Right cardiac atrium (tissue), 5 donors: ENCODE results near the gene JSRP1. TPM values are rescaled to one million over a fixed set of nuclear protein-coding genes. Genes with fewer than 3 reads are reported as not detected.
A peak's percentile ranks its signal among the peaks of the same experiment; 100 is the strongest.

Experiments used
- ATAC-seq, 2 donors: fragments of 200-7000 bp; cut with Tn5 transposase; one replicate each; pipeline versions ENCODE4 v1.8.0 to v1.9.1; 2020; ENCODE audit warnings: moderate library complexity in 2 of 2, mild to moderate bottlenecking in 1 of 2
- DNase-seq, 3 donors: peaks; one replicate each; pipeline ENCODE4 v3.0.0-alpha.2; 2020
- H3K27ac ChIP-seq: one replicate; pipeline ENCODE4 v1.5.1; 2013; ENCODE audit warnings: mild to moderate bottlenecking, low read length, control low read depth, moderate library complexity
- H3K27me3 ChIP-seq: one replicate; pipeline ENCODE4 v1.6.1; 2013; ENCODE audit not compliant: control insufficient read depth, insufficient read depth
- H3K4me1 ChIP-seq: one replicate; pipeline ENCODE4 v1.6.1; 2013; ENCODE audit warnings: low read length; ENCODE audit not compliant: control insufficient read depth, insufficient read depth
- H3K4me3 ChIP-seq: one replicate; pipeline ENCODE4 v1.5.1; 2013; ENCODE audit warnings: low read length, control low read depth
- H3K9me3 ChIP-seq: one replicate; pipeline ENCODE4 v1.6.1; 2013; ENCODE audit warnings: low read length; ENCODE audit not compliant: control insufficient read depth
- WGBS: extraction: QIAGEN DNeasy Blood & Tissue Kit; methylation state at CpG from one replicate; pipeline ENCODE4 v1.1.7; 2013; 5-methylcytosine and 5-hydroxymethylcytosine counted together
- intact Hi-C, 4 donors: fragments of 100-400 bp; cut with DNase I; formaldehyde crosslinking; loops; one replicate each; pipeline versions ENCODE4 v1.11.0 to v1.14.0; 2022 to 2023
- polyA plus RNA-seq: library from polyadenylated mRNA; stranded (reverse); fragments of 200-250 nt; gene quantifications from one replicate; pipeline ENCODE4 v1.2.3, GENCODE V29; 2013
- total RNA-seq, 4 donors: library from RNA; stranded (reverse); fragmentation: NEBNext Ultra II Directional; extraction: Animal tissue kit (Norgen Biotek cat#: 25700); gene quantifications; one replicate each; pipeline ENCODE4 v1.2.1, GENCODE V29; 2021
- donor health status: healthy with polysubstance abuse.
- donor health status: DM: no; HTN: yes; CAD: no.
- donor health status: DM: no; HTN: no; CAD: no.
- donor health status: DM: no; HTN: yes; CAD: no; lungs with severe emphysema.
- donor health status: DM: yes; HTN: yes; CAD: no.

Gene JSRP1
- total and polyA plus RNA-seq, 5 donors, result 0.75 TPM; not detected in 4

DNA sequence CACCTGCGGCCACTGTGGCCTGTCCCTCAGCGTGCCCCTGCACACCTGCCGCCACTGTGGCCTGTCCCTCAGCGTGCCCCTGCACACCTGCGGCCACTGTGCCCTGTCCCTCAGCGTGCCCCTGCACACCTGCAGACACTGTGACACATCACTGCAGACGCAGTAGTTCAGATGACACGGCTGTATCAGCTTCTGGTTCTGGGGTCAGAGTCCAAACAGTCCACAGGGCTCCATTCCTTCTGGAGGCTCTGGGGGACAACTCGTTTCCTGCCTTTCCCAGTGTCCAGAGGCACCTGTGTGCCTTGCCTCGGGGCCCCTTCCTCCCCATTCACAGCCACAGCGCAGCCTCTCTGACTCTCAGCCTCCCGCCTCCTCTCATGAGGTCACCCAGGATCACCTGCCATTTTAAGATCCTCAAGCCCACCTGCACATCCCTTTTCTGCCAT, 14.1 kb downstream of the JSRP1 start:
- no peak for ATAC-seq
- H3K4me1 ChIP-seq, result peaks cover 22% of the 10 kb centered on the region
- 87% methylated on average over 12 of the region's 12 CpGs for WGBS
- intact Hi-C loops, result no loop called here
- DNase-seq, result peak in 1 of 3 donors; percentile 40
- H3K27me3 ChIP-seq, result no peaks in the 10 kb centered on the region
- H3K9me3 ChIP-seq, result no peaks in the 10 kb centered on the region
- no peak overlapping the region for H3K4me3 ChIP-seq
- no peak overlapping the region for H3K27ac ChIP-seq

DNA sequence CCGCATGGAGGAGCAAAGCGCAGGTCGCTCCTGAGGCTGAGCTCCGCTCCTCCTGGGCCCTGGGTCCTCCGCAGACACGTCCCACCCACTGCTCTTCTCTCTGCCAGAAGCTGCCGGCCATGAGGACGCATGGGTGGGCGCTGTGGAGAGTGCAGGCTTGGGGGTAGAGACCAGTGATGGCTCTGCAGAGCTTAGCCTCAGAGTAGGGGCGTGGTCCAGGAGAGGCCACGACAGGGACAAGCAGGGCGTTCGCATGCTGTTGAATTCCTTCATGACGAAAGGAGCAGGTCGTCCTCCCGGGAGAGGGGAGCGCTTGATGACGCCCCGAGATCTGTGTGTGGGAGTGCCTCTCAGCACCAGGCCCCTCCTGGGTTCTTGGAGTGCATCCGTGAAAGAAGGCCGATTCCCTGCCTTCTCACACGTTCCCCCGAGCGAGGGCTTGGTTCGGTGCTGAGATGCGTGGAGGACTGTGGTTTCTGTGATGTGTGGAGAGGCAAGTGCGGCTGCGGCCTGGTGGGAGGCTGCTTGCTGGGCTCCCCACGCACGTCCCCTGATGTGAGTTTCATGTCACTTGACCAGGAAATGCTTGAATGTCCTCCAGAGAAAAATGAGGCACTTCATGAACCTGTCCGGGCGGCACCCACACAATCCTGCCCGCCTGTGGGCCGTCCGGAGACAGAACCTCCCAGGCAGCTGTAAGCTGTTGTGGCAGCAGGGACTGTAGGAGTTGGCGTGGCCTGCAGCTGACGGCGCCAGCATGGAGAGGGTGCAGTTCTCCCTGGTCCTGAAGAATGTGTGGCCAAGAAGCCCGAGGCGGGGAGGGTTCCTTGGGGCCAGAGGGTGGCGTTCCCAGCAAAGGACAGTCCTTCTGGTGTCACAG, 15.1 kb downstream of the JSRP1 start:
- H3K27me3 ChIP-seq, result no peaks in the 10 kb centered on the region
- ATAC-seq, result no peak
- WGBS, result 68% methylated on average over 41 of the region's 41 CpGs
- intact Hi-C loops, result no loop called here
- no peak overlapping the region for H3K4me3 ChIP-seq
- peaks cover 22% of the 10 kb centered on the region for H3K4me1 ChIP-seq
- no peak overlapping the region for H3K27ac ChIP-seq
- DNase-seq, result peak in 1 of 3 donors; percentile 71
- no peaks in the 10 kb centered on the region for H3K9me3 ChIP-seq

DNA sequence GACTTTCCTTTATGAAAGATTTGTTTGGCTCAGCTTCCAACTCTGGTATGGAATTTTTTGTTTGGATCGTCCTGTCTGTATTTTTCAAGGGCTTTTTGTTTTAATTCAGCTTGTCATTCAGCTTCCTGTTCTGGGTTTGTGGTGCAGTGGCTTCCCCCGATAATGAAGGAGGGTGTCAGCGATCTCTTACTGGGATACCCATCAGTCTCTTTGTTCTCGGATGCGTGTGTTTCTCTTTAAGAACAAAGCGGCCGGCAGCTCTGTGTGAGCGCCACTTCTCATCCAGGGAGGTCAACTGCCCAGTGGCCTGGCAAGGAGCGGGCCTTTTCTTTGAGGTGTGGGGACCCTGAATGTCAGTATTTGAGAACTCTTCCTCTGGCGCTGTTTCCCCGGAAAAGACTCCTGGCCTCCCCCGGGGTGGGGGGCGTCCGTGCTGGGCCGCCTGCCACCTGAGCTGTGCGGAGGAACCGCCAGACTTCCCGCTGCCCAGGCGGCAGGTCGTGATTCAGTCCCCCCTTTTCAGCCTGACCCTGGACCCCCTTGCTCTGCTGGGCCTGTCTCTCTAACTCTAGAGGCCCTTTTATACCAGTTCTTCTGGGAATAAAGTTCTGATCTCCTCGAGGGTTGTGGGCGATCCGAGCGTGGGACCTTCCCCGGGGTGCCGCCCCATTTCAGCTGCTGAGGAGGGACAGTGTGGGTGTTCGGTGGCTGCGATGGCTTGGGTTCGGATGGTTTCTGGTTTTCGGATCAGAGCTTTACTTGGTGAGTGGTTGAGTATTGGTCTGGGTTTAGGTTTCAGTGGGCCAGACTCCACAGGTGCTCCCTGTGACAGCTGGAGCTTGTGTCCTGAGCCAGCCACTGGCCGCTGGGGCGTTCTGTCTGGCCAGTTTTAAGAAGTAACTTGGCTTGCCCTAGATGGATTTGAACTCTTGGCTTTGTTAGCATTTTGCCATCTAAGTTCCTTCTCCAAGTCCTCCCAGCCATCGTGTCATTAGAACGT, 16.1 kb downstream of the JSRP1 start:
- Histone ChIP-seq H3K27ac (peak overlapping the region; percentile 16), H3K4me3 (peak overlapping the region; percentile 50), H3K27me3 (no peaks in the 10 kb centered on the region), H3K9me3 (no peaks in the 10 kb centered on the region), H3K4me1 (peaks cover 22% of the 10 kb centered on the region)
- intact Hi-C loops, result loop anchor here (5.0 to 10.0 kb wide), 5 partner anchors 32 to 87 kb away; partner anchors contain the start of genes LSM7 (in 1 of the 4) and SPPL2B (in 1 of the 4)
- WGBS, result 17% methylated on average over 34 of the region's 34 CpGs
- DNase-seq (peak in 1 of 3 donors; percentile 29), ATAC-seq (peak in 1 of 2 donors; percentile 42)

DNA sequence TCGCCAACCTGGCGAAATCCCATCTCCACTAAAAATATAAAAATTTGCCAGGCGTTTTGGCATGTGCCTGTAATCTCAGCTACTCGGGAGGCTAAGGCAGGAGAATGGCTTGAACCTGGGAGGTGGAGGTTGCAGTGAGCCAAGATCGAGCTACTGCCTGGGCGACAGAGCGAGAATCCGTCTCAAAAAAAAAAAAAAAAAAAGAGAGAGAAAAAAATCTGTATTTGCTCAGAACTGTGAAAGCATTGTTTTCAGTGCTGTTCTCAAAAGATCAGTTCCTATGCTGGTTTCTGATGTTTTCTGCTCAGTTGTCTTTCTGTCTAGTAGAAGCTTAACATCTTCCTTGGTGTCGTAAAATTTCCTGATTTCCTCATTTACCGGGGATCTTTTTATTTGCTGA, 17.0 kb downstream of the JSRP1 start:
- H3K4me1 ChIP-seq, result peaks cover 24% of the 10 kb centered on the region
- intact Hi-C loops, result loop anchor here (5.0 to 10.0 kb wide), 5 partner anchors 33 to 88 kb away; partner anchors contain the start of genes LSM7 (in 1 of the 4) and SPPL2B (in 1 of the 4)
- WGBS, result 60% methylated on average over 10 of the region's 10 CpGs
- no peaks in the 10 kb centered on the region for H3K27me3 ChIP-seq
- DNase-seq (no peak), ATAC-seq (no peak)
- H3K27ac ChIP-seq, result no peak overlapping the region
- no peaks in the 10 kb centered on the region for H3K9me3 ChIP-seq
- no peak overlapping the region for H3K4me3 ChIP-seq

DNA sequence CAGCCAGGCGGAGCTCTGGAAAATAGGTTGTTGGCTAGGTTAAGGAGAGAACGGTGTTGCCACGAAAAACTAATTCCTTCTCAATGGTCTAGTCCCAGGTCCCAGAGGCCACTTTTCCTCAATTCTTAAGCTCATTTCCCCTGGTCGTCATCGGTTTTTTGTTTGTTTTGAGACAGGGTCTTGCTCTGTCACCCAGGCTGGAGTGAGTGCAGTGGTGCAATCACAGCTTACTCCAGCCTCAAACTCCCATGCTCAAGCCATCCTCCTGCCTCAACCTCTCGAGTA, 18.4 kb downstream of the JSRP1 start:
- ATAC-seq (no peak), DNase-seq (no peak)
- Histone ChIP-seq H3K27ac (no peak overlapping the region), H3K27me3 (no peaks in the 10 kb centered on the region), H3K9me3 (no peaks in the 10 kb centered on the region), H3K4me1 (peaks cover 24% of the 10 kb centered on the region), H3K4me3 (no peak overlapping the region)
- WGBS, result 75% methylated on average over 6 of the region's 6 CpGs
- intact Hi-C loops, result loop anchor here (5.0 to 10.0 kb wide), 5 partner anchors 34 to 89 kb away; partner anchors contain the start of genes LSM7 (in 1 of the 4) and SPPL2B (in 1 of the 4)

DNA sequence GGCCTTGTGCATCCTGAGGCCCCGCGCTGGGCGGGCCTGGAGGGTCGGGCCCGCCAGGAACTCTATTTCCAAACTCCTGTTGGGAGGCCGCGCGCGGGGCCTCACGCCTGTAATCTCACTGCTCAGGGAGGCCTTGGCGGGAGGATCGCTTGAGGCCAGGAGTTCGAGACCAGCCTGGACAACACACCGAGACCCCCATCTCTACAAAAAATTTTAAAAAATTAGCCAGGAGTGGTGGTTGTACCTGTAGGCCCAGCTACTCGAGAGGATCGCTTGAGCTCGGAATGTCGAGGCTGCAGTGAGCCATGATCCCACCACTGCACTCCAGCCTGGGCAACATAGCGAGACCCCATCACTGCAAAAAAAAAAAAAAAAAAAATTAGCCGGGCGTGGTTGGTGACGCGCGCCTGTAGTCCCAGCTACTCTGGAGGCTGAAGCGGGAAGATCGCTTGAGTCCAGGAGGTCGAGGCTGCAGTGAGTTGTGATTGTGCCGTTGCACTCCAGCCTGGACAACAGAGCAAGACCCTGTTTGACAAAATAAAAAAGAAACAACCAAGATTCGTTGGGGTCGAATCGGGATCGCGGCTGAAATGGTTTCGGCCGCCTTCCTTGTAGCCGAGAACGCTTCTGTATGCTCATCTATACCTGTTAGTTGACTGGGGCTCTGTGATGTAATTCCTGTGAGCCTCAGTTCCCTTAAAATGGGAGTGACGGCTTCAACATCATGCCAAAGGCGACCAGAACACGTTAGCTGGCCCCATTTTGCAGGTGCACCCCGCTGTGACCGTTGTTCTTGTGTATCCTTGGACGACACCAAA, 19.0 kb downstream of the JSRP1 start:
- WGBS, result 44% methylated on average over 43 of the region's 43 CpGs
- peaks cover 24% of the 10 kb centered on the region for H3K4me1 ChIP-seq

DNA sequence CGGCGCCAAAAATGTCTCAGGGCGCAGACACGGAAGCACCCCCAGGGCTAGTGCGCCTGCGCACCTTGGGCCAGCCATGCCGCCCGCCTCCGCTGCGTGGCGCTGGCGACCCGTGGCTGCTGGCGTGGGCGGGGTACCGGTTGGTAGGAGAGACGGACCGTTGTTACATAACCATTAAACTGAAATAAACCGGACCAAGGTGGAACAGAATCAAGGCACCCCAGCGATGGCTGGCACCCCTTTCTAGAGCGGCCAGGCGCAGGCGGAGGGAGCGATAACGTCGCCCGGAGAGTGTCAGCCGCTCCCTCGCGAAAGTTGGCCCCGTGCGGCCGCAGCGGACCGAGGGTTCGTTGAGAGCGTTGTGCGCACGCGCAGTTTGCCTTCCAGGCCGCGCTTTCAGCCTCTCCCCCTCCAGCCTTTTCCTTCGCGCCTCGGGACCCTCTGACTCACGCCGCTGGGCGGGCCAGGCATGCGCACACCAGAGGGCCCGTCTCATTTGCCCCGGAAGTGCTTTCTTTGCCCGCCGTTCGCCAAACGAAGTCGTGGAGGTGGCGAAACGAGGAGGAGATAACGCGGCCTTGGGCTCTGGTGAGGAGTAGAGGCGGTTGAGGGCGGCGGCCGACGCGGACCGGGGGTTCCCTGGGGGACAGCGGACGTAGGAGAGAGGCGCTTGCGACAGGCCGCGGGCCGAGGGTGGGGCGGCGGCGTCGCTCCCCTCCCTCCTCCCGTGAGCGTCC, 19.7 kb downstream of the JSRP1 start, which contains the start of the genes PLEKHJ1 and SF3A2:
TSS of gene PLEKHJ1 (minus strand) at position 16 of the 737 bp plus-strand sequence. CDS start 81 bp downstream, outside the sequence.
TSS of gene SF3A2 (plus strand) at position 511 of the 737 bp plus-strand sequence. CDS start 6,595 bp downstream, outside the sequence.
- Histone ChIP-seq H3K27ac (peak within 1 kb of the TSS; percentile 97), H3K27me3 (no peaks in the 10 kb centered on the region), H3K4me1 (peaks cover 21% of the 10 kb centered on the region), H3K9me3 (no peaks in the 10 kb centered on the region), H3K4me3 (peak within 1 kb of the TSS; percentile 92)
- intact Hi-C loops, result loop anchor here (5.0 to 10.0 kb wide), 5 partner anchors 36 to 91 kb away; partner anchors contain the start of genes LSM7 (in 1 of the 4) and SPPL2B (in 1 of the 4)
- ATAC-seq, result peak; percentile 90 to 94
- under 1% methylated on average over 80 of the region's 80 CpGs for WGBS
- DNase-seq, result peak; percentile 98 to 99 (median 98)

More for the DNA sequence above, 19.0 kb downstream of the JSRP1 start:
- peak in 1 of 2 donors; percentile 61 for ATAC-seq
- DNase-seq, result no peak
- Histone ChIP-seq H3K9me3 (no peaks in the 10 kb centered on the region), H3K27me3 (no peaks in the 10 kb centered on the region), H3K4me3 (peak overlapping the region; percentile 66), H3K27ac (peak overlapping the region; percentile 97)
- intact Hi-C loops, result loop anchor here (5.0 to 10.0 kb wide), 5 partner anchors 35 to 90 kb away; partner anchors contain the start of genes LSM7 (in 1 of the 4) and SPPL2B (in 1 of the 4)

DNA sequence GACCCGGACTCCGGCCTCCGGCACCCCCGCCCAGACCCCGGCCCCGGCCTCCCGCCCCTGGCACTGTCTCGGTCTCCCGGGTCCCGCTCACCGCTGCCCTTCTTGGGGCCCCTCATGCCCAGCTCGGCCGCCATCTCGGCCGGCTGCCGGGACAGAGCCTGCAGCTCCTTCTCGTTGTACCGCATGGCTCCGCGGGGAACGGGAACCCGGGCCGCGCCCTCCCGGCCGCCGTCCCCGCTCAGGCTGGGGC, 20.2 kb downstream of the JSRP1 start:
- intact Hi-C loops, result loop anchor here (5.0 to 10.0 kb wide), 5 partner anchors 36 to 91 kb away; partner anchors contain the start of genes LSM7 (in 1 of the 4) and SPPL2B (in 1 of the 4)
- WGBS, result under 1% methylated on average over 28 of the region's 28 CpGs
- Histone ChIP-seq H3K4me1 (peaks cover 16% of the 10 kb centered on the region), H3K27me3 (no peaks in the 10 kb centered on the region), H3K9me3 (no peaks in the 10 kb centered on the region), H3K4me3 (peak overlapping the region; percentile 92), H3K27ac (peak overlapping the region; percentile 38)
- ATAC-seq, result no peak
- DNase-seq, result no peak

DNA sequence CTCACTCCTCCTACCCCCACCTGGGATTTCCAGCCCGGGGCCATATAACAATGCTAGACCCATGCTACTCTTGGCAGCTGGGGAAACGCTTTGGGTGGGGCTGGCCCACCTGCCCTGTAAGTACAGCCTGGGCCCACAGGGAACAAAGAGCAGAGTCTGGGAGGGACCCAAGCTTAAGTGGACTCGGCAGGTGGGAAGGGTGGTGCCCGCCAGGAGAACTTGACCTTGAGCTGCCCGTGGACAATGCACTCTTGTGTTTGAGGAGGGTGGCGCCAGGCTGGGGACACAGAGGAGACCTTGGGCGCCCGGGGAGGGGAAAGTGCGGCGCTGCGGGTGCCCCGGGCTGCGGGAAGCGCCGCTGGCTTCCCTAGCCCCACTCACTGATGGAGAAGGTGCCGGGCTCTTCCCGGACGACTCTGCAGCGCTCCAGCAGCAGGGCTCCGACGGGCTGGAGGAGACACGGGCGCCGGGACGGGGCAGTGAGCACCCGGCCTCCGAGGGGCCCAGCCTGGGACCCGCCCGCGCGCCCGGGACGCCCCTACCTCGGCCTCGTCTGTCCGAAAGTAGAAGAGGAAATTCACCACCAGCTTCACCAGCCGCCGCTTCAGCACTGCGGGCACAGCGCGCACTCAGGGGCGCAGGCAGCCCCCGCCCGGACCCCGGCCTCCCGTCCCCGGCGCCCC, 20.7 kb downstream of the JSRP1 start:
- under 1% methylated on average over 48 of the region's 48 CpGs for WGBS
- H3K27ac ChIP-seq, result peak overlapping the region; percentile 1
- H3K4me3 ChIP-seq, result peak overlapping the region; percentile 92
- peaks cover 12% of the 10 kb centered on the region for H3K4me1 ChIP-seq
- peak in 2 of 3 donors; percentile 46 to 73 for DNase-seq
- peak; percentile 0 to 1 for ATAC-seq
- H3K27me3 ChIP-seq, result no peaks in the 10 kb centered on the region
- H3K9me3 ChIP-seq, result no peaks in the 10 kb centered on the region
- intact Hi-C loops, result loop anchor here (5.0 to 10.0 kb wide), 5 partner anchors 37 to 92 kb away; partner anchors contain the start of genes LSM7 (in 1 of the 4) and SPPL2B (in 1 of the 4)
